ENCODE results near the gene YBX1.
"Not testable (repeated sequence)": the region's sequence is repeated elsewhere in the genome, so short reads cannot be mapped to it uniquely, and the experiment has no call there.

The YBX1 gene

DNA sequence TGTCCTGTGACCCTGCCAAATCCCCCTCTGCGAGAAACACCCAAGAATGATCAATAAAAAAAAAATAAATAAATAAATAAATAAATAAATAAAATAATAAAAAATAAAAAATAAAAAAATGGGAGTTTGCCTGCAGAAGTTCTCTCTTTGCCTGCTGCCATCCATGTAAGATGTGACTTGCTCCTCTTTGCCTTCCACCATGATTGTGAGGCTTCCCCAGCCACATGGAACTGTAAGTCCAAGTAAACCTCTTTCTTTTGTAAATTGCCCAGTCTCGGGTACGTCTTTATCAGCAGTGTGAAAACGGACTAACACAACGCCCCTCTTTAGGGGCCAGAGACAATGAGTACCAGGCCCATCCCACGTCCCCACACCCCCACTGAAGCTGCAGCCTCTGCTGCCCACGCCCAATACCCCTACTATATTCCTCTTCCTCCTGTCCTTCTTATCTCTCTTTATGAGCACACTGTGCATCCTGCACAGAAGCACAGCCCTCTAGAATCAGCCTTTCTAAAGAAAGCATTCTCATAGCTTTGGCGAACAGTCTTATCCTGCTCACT lies 69.4 kb downstream of the YBX1 start:
- not testable (repeated sequence) for DNase-seq

DNA sequence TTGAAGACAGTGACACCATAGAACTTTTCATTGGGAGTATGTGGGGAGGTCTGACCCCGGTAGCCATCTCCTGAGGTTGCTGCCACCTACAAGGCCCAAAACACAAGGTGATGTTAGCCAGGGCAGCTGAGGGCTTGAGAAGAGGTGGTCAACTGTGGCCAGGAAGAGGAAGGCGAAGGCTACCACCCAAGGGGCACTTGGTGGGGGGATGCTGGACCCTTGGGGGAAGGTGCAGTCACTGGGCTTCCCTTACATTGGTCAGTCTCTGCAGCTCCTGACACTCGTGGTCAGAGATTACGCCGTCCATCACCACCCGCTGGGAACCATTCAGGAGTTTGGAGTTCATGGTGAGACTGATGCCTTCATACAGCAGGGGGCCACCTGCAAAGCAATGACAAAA lies 70.1 kb downstream of the YBX1 start:
- DNase-seq: no peak

DNA sequence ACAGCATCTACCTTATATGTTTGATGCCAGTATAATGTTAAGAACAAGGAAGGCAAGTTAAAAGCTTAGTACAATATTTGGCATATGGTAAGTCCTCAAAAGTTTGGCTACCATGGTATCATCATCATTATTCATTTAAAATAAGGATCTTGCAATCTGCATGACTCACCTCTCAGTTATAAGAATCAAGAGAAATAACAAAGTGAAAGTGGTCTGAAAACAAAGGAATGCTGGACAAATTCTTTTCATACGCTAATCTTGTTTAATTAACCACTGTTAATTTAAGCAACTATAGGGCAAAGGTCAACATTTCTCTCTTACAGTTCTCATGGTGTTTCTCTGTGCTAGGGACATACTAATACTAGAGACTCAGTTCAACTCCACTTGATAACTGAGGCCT lies 70.9 kb downstream of the YBX1 start:
- no peak for DNase-seq
